ENCODE results near the gene PLEKHA6. TPM values are rescaled to one million over a fixed set of nuclear protein-coding genes. Genes with fewer than 3 reads are reported as not detected.

Gene PLEKHA6
- total and polyA plus RNA-seq, 2 of the 8 experiments (the other 6 are each of a cell fraction or from before 2014, with no cell fraction given): 4.8 to 20.2 TPM

GRCh38 chr1:204367956-204368355, 8.2 kb upstream of the PLEKHA6 start:
- no peaks in the 10 kb centered on the region for H3K23me2 ChIP-seq (ENCODE audit: low read depth, low read length)
- no peak overlapping the region for H3K23ac ChIP-seq (ENCODE audit: insufficient read length)
- POLR2A ChIA-PET (ENCODE audit: partially characterized antibody): interaction anchor here (0.6 kb wide), 1 partner anchor 231 kb away, joined by 4 read pairs; no protein-coding TSS in a partner anchor
- H2AFZ ChIP-seq (ENCODE audit: low read length): no peak overlapping the region
- no peak for DNase-seq (ENCODE audit: low read depth in 1 of 2, low spot score in 2 of 2)
- H3K56ac ChIP-seq (replicated peaks; ENCODE audit: insufficient read length, low read depth, low read length): no peak overlapping the region
- CTCF ChIA-PET (ENCODE audit: partially characterized antibody): interaction anchor here (1.0 to 2.5 kb wide), 17 partner anchors 11 to 205 kb away, joined by 3 to 16 read pairs (median 6); partner anchors contain the start of gene GOLT1A
- H3K79me1 ChIP-seq (ENCODE audit: low read depth, low read length): no peaks in the 10 kb centered on the region
- no peak overlapping the region for H2BK20ac ChIP-seq (ENCODE audit: low read length)
- H3K27me3 ChIP-seq (replicated peaks in 1 of 4; ENCODE audit: control insufficient read depth in 3 of 4, extremely low read depth in 1 of 4, insufficient read depth in 3 of 4, low read length in 3 of 4): peaks cover 0 to 5% (median 0%) of the 10 kb centered on the region in 4 experiments; a peak in 3 of 7 replicates
- peaks cover 0 to 2% (median 0%) of the 10 kb centered on the region in 4 experiments; a peak in 2 of 7 replicates for H3K4me1 ChIP-seq (replicated peaks in 1 of 4; ENCODE audit: control insufficient read depth in 3 of 4, insufficient read depth in 4 of 4, low read length in 3 of 4)
- no peaks in the 10 kb centered on the region for H3K36me3 ChIP-seq (ENCODE audit: control insufficient read depth in 2 of 4, insufficient read depth in 4 of 4, low read length in 3 of 4)
- H2AK5ac ChIP-seq (ENCODE audit: low read depth, low read length): no peak overlapping the region; the same call in 1 of the 2 replicates
- no peak overlapping the region for H3K27ac ChIP-seq (ENCODE audit: low read depth, low read length)
- no peak overlapping the region for H4K91ac ChIP-seq (replicated peaks; ENCODE audit: insufficient read length, low read length)
- no peak overlapping the region for H3K14ac ChIP-seq (ENCODE audit: insufficient read length)
- H3K4me3 ChIP-seq (ENCODE audit: extremely low read depth in 1 of 4, insufficient read depth in 2 of 4, low read depth in 3 of 4, low read length in 4 of 4): no peak overlapping the region
- H2BK15ac ChIP-seq (ENCODE audit: low read length): no peak overlapping the region
- no peaks in the 10 kb centered on the region for H3K9me3 ChIP-seq (ENCODE audit: insufficient read depth in 2 of 2, low read depth in 1 of 2, low read length in 1 of 2)
- H2BK5ac ChIP-seq (ENCODE audit: low read depth, low read length): no peak overlapping the region
- no peak overlapping the region for H3K18ac ChIP-seq (ENCODE audit: extremely low read depth, low read length)
- H4K20me1 ChIP-seq (replicated peaks in 1 of 2; ENCODE audit: control insufficient read depth in 1 of 2, insufficient read depth in 2 of 2, low read length in 2 of 2): no peaks in the 10 kb centered on the region
- H4K5ac ChIP-seq (ENCODE audit: insufficient read length, low read depth, low read length): no peak overlapping the region
- 84% methylated on average over 10 of the region's 10 CpGs; no CpG with 5 or more reads in 1 of the 2 experiments for WGBS, 2 experiments (ENCODE audit: extremely low coverage in 1 of 2, insufficient coverage in 1 of 2, insufficient read length in 1 of 2, insufficient replicate concordance in 2 of 2, low coverage in 1 of 2, low lambda C conversion rate in 2 of 2, missing lambda C conversion rate in 1 of 2)
- H2BK12ac ChIP-seq (ENCODE audit: low read depth, low read length): no peak overlapping the region
- no peak overlapping the region for H3K4me2 ChIP-seq (ENCODE audit: insufficient read depth in 1 of 2, low read depth in 2 of 2, low read length in 2 of 2)
- no peak overlapping the region for H3K4ac ChIP-seq (replicated peaks; ENCODE audit: insufficient read length, low read depth, low read length)
- H3K79me2 ChIP-seq (ENCODE audit: control insufficient read depth in 1 of 2, insufficient read depth in 2 of 2, low read length in 2 of 2): no peaks in the 10 kb centered on the region
- no peak overlapping the region for H2BK120ac ChIP-seq (replicated peaks; ENCODE audit: low read depth, low read length)
- FAIRE-seq: no peak
- H4K8ac ChIP-seq (ENCODE audit: extremely low read depth, insufficient read depth, low read length): no peak overlapping the region
- H3K9ac ChIP-seq (replicated peaks in 1 of 4; ENCODE audit: extremely low read depth in 1 of 4, low read depth in 3 of 4, low read length in 3 of 4): no peak overlapping the region
- TF ChIP-seq FOSL1 (IDR thresholded peaks at IDR 0.05; ENCODE audit: insufficient read depth, low read depth, low read length) (no peak), MAX (IDR thresholded peaks at IDR 0.05) (no peak), YY1 (IDR thresholded peaks at IDR 0.05; ENCODE audit: low read depth, low read length) (no peak), EP300 (IDR thresholded peaks at IDR 0.05; ENCODE audit: borderline replicate concordance in 1 of 2, low read depth in 2 of 2, low read length in 2 of 2) (no peak), KDM5A (IDR thresholded peaks at IDR 0.05; ENCODE audit: low read length) (no peak), SP1 (IDR thresholded peaks at IDR 0.05; ENCODE audit: low read depth, low read length) (no peak), CBX5 (IDR thresholded peaks at IDR 0.05; ENCODE audit: low read depth, low read length) (no peak), GTF2F1 (IDR thresholded peaks at IDR 0.05; ENCODE audit: borderline replicate concordance, low read depth, low read length) (no peak), PHF8 (conservative IDR thresholded peaks at IDR 0.05; ENCODE audit: low read depth, low read length) (no peak), HDAC2 (IDR thresholded peaks at IDR 0.05; ENCODE audit: borderline replicate concordance in 1 of 2, low read depth in 2 of 2, low read length in 2 of 2) (no peak), SP4 (IDR thresholded peaks at IDR 0.05; ENCODE audit: low read length) (no peak), ATF3 (IDR thresholded peaks at IDR 0.05; ENCODE audit: insufficient read depth, low read depth, low read length) (no peak), JUN (IDR thresholded peaks at IDR 0.05; ENCODE audit: low read depth, low read length) (no peak)
